RPMI8226 (cell line): Measurements from ENCODE around the gene ZNF17.
"Not testable (repeated sequence)": the region's sequence is repeated elsewhere in the genome, so short reads cannot be mapped to it uniquely, and the experiment has no call there.

Experiments used
- DNase-seq: peaks from one replicate; pipeline ENCODE4 v3.0.0-alpha.2; 2015

ZNF17 gene

GRCh38 chr19:57410877-57411671, at the start of gene ZNF17:
Gene ZNF17 (plus strand): TSS chr19:57411161. CDS start chr19:57413616, 2,455 bp downstream.
- peak; percentile 95 for DNase-seq

DNA sequence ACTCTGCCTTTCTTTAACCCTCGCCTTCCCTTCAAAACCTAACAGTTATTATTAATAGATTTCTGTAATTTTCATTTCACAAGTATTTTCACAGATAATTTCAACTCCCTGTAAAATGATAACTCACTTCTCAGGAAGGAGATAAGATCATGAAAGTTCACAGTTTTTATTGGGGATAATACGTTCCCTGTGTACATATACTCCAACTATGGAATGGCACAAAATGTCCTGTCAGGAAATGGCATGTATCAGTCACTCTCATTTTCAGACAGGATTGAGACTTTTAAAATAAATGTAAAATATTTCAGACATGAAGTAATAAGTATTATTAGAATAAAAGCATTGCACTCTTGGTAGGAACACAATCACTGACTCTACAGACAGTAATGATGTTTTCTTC, 48.5 kb upstream of the ZNF17 start:
- DNase-seq = no peak

GRCh38 chr19:57362997-57363687, 47.8 kb upstream of the ZNF17 start, which contains the start of the genes TRAPPC2B and ZNF547:
Gene TRAPPC2B (plus strand): TSS chr19:57363551. CDS start chr19:57364834, 1,283 bp downstream.
Gene ZNF547 (plus strand): TSS chr19:57363551. CDS start chr19:57368556, 5,005 bp downstream.
- DNase-seq = peak; percentile 99

- peak; percentile 14 for DNase-seq
Observed at GRCh38 chr19:57363688-57364181, 47.2 kb upstream of the ZNF17 start.

DNA sequence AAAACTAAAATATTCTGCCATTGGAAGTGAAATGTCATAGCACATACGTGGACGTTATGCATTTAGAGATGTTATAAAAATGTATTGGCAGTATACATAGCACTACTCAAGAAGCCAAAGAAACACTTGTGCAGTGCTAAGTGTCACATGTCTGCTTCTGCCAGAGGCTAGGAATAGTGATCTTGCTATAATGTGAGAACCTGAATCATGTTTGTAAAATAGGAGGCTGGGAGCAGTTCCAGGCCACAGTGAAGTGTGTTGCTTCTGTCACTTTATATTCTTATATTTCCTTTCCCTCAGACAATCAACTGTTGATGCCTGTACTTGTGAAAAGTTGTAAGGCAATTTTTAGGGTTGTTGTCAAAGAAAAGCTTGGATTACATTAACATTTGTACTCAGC, 44.2 kb upstream of the ZNF17 start:
- DNase-seq = no peak

DNA sequence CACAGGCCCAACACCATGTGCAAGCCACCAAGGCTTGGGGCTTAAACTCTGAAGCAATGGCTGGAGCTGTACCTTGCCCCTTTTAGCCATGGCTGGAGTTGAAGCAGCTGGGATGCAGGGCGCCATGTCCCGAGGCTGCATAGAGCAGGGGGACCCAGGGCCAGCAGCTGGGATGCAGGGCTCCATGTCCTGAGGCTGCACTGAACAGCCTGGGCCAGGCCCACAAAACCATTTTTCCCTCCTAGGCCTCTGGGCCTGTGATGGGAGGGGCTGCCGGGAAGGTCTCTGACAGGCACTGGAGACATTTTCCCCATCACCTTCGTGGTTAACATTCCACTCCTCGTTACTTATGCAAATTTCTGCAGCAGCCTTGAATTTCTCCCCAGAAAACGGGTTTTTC, 36.8 kb upstream of the ZNF17 start:
- DNase-seq = no peak

GRCh38 chr19:57374647-57375046, 36.3 kb upstream of the ZNF17 start:
- not testable (repeated sequence) for DNase-seq

DNA sequence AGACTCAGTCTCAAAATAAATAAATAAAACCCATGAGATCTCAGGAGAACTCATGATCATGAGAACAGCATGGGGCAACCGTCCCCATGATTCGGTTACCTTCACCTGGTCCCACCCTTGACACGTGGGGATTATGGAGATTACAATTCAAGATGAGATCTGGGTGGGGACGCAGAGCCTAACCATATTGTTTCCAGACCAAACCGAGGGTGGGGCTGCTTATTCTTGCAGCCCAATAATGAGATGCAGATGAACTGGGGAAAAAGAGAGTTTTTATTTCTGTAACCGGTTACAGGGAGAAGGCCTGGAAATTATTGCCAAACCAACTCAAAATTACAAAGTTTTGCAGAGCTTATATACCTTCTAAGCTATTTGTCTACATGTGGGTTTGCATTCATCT, 34.8 kb upstream of the ZNF17 start:
- DNase-seq = no peak

- DNase-seq = no peak
Observed at GRCh38 chr19:57377498-57378146, 33.3 kb upstream of the ZNF17 start.

- DNase-seq = no peak
Observed at GRCh38 chr19:57380923-57381322, 30.0 kb upstream of the ZNF17 start.

DNA sequence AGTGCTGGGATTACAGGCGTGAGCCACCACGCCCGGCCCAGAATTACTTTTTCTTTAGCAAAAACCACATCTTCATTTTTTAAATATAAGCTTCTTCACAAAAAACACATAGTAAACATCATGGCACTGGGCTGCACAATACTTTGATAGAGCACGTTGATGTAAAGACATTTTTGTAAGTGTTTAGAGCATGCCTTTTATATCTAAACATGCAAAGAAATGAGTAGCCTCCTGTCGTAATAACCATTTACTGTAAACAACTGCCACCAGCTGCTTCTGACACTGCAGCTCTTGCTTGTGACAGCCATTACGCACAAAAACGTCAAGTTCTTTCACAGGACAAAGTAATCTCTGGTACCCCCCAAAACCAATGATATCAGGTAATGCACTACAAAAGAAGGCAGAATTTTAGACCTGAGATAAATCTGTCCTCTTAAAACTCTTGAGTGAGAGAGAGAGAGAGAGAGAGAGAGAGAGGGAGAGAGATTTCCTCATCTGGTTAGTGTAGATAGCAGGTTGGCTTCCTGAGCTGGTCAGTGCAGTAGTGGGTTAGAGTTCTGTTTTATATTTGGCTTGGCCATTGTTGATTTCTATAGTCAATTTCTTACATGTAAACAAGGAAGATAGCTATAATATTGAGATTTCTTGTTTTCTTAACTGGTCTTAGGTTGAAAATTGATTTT, 28.0 kb upstream of the ZNF17 start:
- no peak for DNase-seq

- DNase-seq = no peak
Observed at GRCh38 chr19:57389194-57389729, 21.7 kb upstream of the ZNF17 start.

DNA sequence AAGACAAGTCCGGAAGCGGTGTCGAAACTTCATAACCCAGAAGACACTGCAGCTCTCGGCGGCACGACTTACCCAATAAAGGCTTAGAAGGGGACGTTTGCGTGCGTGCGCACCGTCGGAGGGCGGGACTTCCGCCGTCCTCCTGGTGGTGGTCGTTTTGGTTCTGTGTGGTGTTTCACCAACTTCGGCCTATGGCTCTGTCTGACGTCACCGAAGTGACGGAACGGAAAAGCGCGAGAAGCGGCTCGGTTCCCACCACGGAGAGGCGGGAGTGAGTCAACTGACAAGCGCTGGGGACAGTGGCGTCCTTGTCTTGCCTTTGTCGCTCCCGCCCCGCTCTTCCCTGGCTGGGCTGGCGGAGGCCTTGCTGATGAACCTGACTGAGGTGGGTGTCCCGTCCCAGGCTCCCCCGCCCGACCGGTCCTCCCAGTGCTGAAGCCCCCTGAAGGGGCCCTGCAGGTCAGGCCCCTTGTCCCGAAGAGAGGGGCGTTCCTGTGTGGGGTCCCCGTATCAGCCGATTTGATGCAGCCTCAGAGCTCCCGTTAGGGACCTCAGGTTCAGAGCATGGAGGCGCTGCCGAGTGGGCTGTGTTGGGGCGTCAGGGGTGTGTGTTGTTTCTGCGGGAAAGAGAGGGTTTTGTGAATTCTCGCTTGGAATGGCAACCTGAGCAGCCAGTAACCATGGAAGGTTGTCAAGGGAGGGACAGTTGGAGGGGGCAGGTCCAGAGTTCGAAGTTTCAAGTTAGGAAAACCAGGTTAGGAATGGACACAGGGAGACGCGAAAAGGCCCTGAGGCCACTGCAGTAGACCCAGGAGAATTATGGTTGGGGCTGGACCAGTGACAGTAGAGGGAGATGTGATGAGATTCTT, 21.0 kb upstream of the ZNF17 start, which contains the start of gene ZNF548:
ZNF548 (plus strand) TSS at position 125 of the 869 bp plus-strand sequence; CDS start at position 371, 246 bp downstream.
- DNase-seq = peak; percentile 95

GRCh38 chr19:57395710-57396109, 15.3 kb upstream of the ZNF17 start:
- DNase-seq = no peak

- DNase-seq = no peak
Observed at GRCh38 chr19:57398868-57399267, 12.1 kb upstream of the ZNF17 start.

DNA sequence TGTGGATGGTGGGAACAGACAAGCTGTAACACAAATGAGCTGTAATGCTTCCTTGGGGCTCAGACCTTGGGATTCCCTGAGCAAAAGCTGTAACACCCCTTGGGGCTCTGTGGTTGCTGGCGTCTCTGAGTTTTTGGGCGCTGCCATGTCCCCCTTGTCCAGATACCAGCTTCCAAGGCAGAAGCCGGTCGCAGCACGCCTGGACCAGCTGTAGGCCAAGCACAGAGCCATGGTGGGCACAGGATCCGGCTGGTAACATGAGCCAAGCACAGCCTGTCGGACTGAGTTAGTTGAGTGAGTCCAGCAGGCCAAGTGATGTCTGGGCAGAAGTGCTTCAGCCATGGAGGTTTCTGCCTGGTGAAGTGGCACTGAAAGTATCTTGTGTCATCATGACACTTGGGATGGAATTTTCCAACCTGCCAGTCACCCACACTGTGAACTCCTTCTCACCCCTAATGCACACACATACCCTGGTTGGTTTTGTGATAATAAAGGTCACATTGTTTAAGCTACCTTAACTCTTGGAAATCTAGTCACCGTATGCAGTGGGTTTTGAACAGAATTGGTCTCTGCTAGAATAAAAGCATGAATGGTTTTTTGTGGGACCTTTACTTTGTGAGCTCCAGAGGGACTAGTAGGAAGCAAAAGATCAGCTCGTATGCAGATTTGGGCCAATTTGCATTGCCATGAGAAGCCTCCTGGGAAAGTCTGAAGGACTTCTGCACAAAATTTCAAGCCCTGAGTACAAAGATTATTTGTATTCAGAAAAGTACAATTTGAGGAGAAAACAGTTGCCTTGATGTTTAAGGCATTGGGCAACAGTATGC, 7.0 kb upstream of the ZNF17 start:
- DNase-seq = no peak

- DNase-seq = peak; percentile 75
Observed at GRCh38 chr19:57406516-57407123, 4.3 kb upstream of the ZNF17 start.

- no peak for DNase-seq
Observed at GRCh38 chr19:57419439-57419838, 8.5 kb downstream of the ZNF17 start.

GRCh38 chr19:57421037-57421436, 10.1 kb downstream of the ZNF17 start:
- no peak for DNase-seq
